ENCODE results near the gene PLEK.

The PLEK gene

DNA sequence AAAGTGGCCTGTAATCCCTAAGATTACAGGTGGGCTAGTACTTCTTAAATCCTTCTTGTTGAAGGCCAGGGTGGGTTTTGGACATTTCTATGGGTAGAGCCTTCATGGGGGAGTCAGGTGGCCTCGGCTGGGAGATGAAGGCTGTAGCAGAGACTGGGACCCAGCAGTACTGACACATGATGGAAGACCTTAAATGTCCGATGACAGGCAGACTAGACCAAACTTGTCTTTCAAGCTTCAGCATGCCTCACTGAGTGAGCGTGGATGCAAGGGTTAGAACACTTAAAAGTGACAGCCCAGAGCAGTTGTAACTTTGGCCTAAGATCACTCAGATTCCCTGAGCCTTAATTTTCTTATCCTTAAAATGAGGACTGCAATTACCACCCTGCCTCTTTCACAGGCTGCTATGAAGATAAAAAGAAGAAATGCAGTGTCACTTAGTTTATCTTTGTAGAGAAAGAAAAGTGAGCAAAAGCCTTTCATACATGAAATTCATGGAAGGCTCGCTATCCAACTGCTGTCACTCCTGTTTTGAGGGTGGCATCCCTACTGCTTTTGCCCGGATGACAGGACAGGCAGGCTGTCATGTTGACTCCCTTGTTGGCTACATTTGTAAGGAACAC, 19.5 kb downstream of the PLEK start:
- Histone ChIP-seq H3F3A (ENCODE audit: control insufficient read depth, insufficient read depth) (peaks cover 24% of the 10 kb centered on the region), H4K20me1 (ENCODE audit: control insufficient read depth, insufficient read depth, low read depth, low read length) (no peaks in the 10 kb centered on the region), H3K36me3 (ENCODE audit: control insufficient read depth, low read length) (peaks cover 71% of the 10 kb centered on the region), H3K4me2 (ENCODE audit: low read length) (peak overlapping the region; percentile 68), H3K79me2 (ENCODE audit: control insufficient read depth, low read length) (no peaks in the 10 kb centered on the region), H3K4me3 (ENCODE audit: low read length) (peak overlapping the region; percentile 55), H3K4me1 (ENCODE audit: control insufficient read depth, low read length) (peaks cover 60% of the 10 kb centered on the region), H3K27me3 (ENCODE audit: control insufficient read depth, low read length) (no peaks in the 10 kb centered on the region), H3K9me2 (replicated peaks; ENCODE audit: control insufficient read depth, low read length) (no peaks in the 10 kb centered on the region), H3K27ac (ENCODE audit: low read depth, low read length) (peak overlapping the region; percentile 62), H3K9me3 (ENCODE audit: control insufficient read depth, insufficient read depth, low read length) (no peaks in the 10 kb centered on the region)
- no peak for TF ChIP-seq EZH2phosphoT487 (IDR thresholded peaks at IDR 0.05; ENCODE audit: borderline replicate concordance, low read length)
- TF ChIP-seq, protein P1, sequence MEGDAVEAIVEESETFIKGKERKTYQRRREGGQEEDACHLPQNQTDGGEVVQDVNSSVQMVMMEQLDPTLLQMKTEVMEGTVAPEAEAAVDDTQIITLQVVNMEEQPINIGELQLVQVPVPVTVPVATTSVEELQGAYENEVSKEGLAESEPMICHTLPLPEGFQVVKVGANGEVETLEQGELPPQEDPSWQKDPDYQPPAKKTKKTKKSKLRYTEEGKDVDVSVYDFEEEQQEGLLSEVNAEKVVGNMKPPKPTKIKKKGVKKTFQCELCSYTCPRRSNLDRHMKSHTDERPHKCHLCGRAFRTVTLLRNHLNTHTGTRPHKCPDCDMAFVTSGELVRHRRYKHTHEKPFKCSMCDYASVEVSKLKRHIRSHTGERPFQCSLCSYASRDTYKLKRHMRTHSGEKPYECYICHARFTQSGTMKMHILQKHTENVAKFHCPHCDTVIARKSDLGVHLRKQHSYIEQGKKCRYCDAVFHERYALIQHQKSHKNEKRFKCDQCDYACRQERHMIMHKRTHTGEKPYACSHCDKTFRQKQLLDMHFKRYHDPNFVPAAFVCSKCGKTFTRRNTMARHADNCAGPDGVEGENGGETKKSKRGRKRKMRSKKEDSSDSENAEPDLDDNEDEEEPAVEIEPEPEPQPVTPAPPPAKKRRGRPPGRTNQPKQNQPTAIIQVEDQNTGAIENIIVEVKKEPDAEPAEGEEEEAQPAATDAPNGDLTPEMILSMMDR (IDR thresholded peaks at IDR 0.05; ENCODE audit: low read depth, low read length, poor library complexity, severe bottlenecking): no peak

DNA sequence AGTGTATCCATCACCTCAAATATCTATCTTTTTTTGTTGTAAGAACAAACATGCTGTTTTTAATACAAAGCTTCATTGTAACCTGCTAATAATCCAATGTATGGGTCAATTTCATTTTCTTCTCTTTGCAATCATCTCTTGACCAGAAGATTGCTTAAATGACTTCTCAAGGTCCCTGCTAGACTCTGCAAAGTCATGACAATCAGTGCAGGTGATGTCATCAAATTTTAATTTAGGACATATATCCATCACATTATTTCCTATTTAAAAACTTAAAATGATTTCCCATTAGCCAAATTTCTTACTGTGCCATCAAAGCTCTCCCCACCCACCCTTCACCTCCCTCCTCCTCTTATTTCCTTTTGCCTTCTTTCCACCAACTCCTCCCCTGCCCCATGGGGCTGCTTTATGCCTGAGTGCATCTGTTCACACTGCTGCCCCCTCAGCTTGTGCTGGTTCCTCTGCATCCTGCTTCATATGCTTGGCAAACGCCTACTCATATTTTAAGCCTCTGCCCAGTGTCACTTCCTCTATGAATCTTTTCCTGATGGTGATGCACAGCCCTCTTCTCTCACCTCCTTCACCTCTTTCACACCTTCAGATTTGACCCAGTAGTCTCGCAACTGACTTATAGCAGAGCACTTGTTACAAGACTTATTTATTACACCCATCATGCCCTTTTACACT, 20.3 kb downstream of the PLEK start:
- Histone ChIP-seq H4K20me1 (ENCODE audit: control insufficient read depth, insufficient read depth, low read depth, low read length) (no peaks in the 10 kb centered on the region), H3K4me1 (ENCODE audit: control insufficient read depth, low read length) (peaks cover 60% of the 10 kb centered on the region), H3K36me3 (ENCODE audit: control insufficient read depth, low read length) (peaks cover 69% of the 10 kb centered on the region), H3K9me2 (replicated peaks; ENCODE audit: control insufficient read depth, low read length) (no peaks in the 10 kb centered on the region), H3K9me3 (ENCODE audit: control insufficient read depth, insufficient read depth, low read length) (no peaks in the 10 kb centered on the region), H3K4me3 (ENCODE audit: low read length) (peak overlapping the region; percentile 55), H3F3A (ENCODE audit: control insufficient read depth, insufficient read depth) (peaks cover 24% of the 10 kb centered on the region), H3K79me2 (ENCODE audit: control insufficient read depth, low read length) (no peaks in the 10 kb centered on the region), H3K4me2 (ENCODE audit: low read length) (peak overlapping the region; percentile 68), H3K27me3 (ENCODE audit: control insufficient read depth, low read length) (no peaks in the 10 kb centered on the region), H3K27ac (ENCODE audit: low read depth, low read length) (peak overlapping the region; percentile 62)
- no peak for TF ChIP-seq EZH2phosphoT487 (IDR thresholded peaks at IDR 0.05; ENCODE audit: borderline replicate concordance, low read length)
- TF ChIP-seq, protein P1 (IDR thresholded peaks at IDR 0.05; ENCODE audit: low read depth, low read length, poor library complexity, severe bottlenecking): peak; percentile 28

DNA sequence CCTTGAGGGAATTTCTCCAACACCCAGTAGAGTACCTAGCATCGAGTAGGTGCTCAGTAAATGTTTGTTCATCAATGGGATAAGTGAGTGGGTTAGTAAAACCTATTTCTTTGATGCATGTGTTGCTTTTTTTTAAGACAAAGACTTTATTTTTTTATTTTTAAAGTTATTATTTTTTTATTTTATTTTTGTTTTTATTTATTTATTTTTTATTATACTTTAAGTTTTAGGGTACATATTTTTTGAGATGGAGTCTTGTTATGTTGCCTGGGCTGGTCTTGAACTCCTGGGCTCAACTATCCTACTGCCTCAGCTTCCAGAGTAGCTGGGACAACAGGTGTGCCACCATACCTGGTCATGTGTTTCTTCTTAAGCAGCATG, 20.8 kb downstream of the PLEK start:
- peaks cover 69% of the 10 kb centered on the region for H3K36me3 ChIP-seq (ENCODE audit: control insufficient read depth, low read length)
- peak overlapping the region; percentile 55 for H3K4me3 ChIP-seq (ENCODE audit: low read length)
- H3K27ac ChIP-seq (ENCODE audit: low read depth, low read length): peak overlapping the region; percentile 82
- no peaks in the 10 kb centered on the region for H3K9me3 ChIP-seq (ENCODE audit: control insufficient read depth, insufficient read depth, low read length)
- no peaks in the 10 kb centered on the region for H3K27me3 ChIP-seq (ENCODE audit: control insufficient read depth, low read length)
- no peaks in the 10 kb centered on the region for H3K79me2 ChIP-seq (ENCODE audit: control insufficient read depth, low read length)
- H3K9me2 ChIP-seq (replicated peaks; ENCODE audit: control insufficient read depth, low read length): no peaks in the 10 kb centered on the region
- peak overlapping the region; percentile 68 for H3K4me2 ChIP-seq (ENCODE audit: low read length)
- no peaks in the 10 kb centered on the region for H4K20me1 ChIP-seq (ENCODE audit: control insufficient read depth, insufficient read depth, low read depth, low read length)
- H3F3A ChIP-seq (ENCODE audit: control insufficient read depth, insufficient read depth): peaks cover 24% of the 10 kb centered on the region
- peaks cover 65% of the 10 kb centered on the region for H3K4me1 ChIP-seq (ENCODE audit: control insufficient read depth, low read length)
- TF ChIP-seq, protein P1 (IDR thresholded peaks at IDR 0.05; ENCODE audit: low read depth, low read length, poor library complexity, severe bottlenecking): no peak
- TF ChIP-seq EZH2phosphoT487 (IDR thresholded peaks at IDR 0.05; ENCODE audit: borderline replicate concordance, low read length): no peak
